Progenitor cell of endocrine pancreas (in vitro differentiated cells): ENCODE measurements around the gene NPB. TPM values are rescaled to one million over a fixed set of nuclear protein-coding genes. Genes with fewer than 3 reads are reported as not detected.
A peak's percentile ranks its signal among the peaks of the same experiment; 100 is the strongest.

Experiments
- DNase-seq: peaks from one replicate; pipeline ENCODE4 v3.0.0; 2021; ENCODE audit warnings: low spot score; ENCODE audit not compliant: unreplicated experiment
- H3K27ac Mint-ChIP-seq: 2 replicates; pipeline ENCODE4 v1.8.0; 2021; ENCODE audit warnings: mild to moderate bottlenecking, moderate library complexity, mixed read lengths
- H3K27me3 Mint-ChIP-seq: 2 replicates; pipeline ENCODE4 v1.8.0; 2021; ENCODE audit warnings: mixed read lengths
- H3K36me3 Mint-ChIP-seq: 2 replicates; pipeline ENCODE4 v1.8.0; 2022; ENCODE audit warnings: mixed read lengths; ENCODE audit not compliant: insufficient read depth
- H3K4me1 Mint-ChIP-seq: 2 replicates; pipeline ENCODE4 v1.8.0; 2021; ENCODE audit warnings: low read depth, mixed read lengths
- H3K4me3 Mint-ChIP-seq: 2 replicates; pipeline ENCODE4 v1.8.0; 2021; ENCODE audit warnings: low read depth, mild to moderate bottlenecking, moderate library complexity, mixed read lengths
- H3K9me3 Mint-ChIP-seq: 2 replicates; pipeline ENCODE4 v1.8.0; 2021; ENCODE audit warnings: low read depth, mixed read lengths
- CTCF ChIP-seq: fragments of 200-600 bp; sonication (generic); IDR thresholded peaks from one replicate; pipeline ENCODE4 v1.5.0; 2021; ENCODE audit warnings: antibody characterized with exemption, mild to moderate bottlenecking; ENCODE audit not compliant: unreplicated experiment
- total RNA-seq: library from RNA; stranded (reverse); gene quantifications from 2 replicates; pipeline ENCODE4 v1.2.1, GENCODE V29; 2021

NPB gene
- total RNA-seq, 1 donor from 2014 or later: 1.7 TPM

- H3K4me1 Mint-ChIP-seq: peaks cover 27% of the 10 kb centered on the region
- no peaks in the 10 kb centered on the region for H3K27me3 Mint-ChIP-seq
- peak within 1 kb of the TSS; percentile 91 for H3K4me3 Mint-ChIP-seq
- DNase-seq: no peak
- H3K27ac Mint-ChIP-seq: peak within 1 kb of the TSS; percentile 98
- no peaks in the 10 kb centered on the region for H3K9me3 Mint-ChIP-seq
- peaks cover 7% of the 10 kb centered on the region for H3K36me3 Mint-ChIP-seq
- TF ChIP-seq CTCF: no peak
Observed at GRCh38 chr17:81859906-81860755, 41.9 kb upstream of the NPB start, which contains the start of gene P4HB. Gene P4HB (minus strand): TSS chr17:81860535. CDS start chr17:81860471, 64 bp downstream.

DNA sequence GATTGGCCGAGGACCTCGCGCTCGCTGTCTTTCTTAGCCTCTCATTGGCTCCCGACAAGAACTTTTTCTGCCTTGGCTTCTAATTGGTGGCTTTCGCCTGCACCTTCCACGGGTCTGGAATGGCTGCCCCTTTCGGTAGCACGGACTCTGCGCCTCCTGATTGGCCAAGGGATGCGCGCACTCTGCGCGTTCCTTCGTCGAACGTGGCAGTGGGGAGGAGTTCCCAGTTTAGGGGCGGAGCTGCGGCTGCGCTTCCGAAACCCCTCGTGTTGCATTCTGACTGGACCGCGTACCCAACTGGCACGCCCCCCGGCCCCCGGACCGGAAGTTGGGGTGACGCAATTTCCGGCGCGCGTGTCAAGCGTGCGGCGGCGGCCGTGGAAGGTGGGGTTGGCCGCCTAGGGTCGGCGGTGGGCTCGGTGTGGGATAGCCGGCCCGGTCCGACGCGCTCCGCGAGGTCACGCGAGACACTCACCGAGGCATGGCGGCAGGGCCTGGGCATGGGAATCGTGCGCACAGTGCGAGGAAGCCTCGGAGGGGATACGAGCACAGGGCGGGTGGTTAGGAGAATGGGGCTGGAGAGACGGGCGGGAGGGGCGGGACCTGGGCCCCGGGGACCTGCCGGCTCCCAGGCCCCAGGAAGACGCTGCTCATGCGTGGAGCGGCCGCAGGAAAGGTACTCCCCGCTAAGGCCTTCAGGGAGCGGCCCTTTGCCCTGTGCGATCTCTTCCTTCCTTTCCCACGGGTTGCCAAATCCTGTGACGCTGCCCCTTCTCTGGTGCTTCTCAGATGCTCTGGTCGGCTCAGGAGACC, 41.1 kb upstream of the NPB start:
- no peak for TF ChIP-seq CTCF
- peak; percentile 98 for DNase-seq
- Mint-ChIP-seq H3K4me1 (peaks cover 27% of the 10 kb centered on the region), H3K4me3 (peak overlapping the region; percentile 91), H3K27me3 (no peaks in the 10 kb centered on the region), H3K27ac (peak overlapping the region; percentile 98), H3K9me3 (no peaks in the 10 kb centered on the region), H3K36me3 (peaks cover 5% of the 10 kb centered on the region)

GRCh38 chr17:81863123-81863675, 38.8 kb upstream of the NPB start:
- Mint-ChIP-seq H3K9me3 (no peaks in the 10 kb centered on the region), H3K4me3 (peak overlapping the region; percentile 62), H3K27me3 (no peaks in the 10 kb centered on the region), H3K4me1 (peaks cover 20% of the 10 kb centered on the region), H3K27ac (peak overlapping the region; percentile 82), H3K36me3 (peaks cover 3% of the 10 kb centered on the region)
- no peak for TF ChIP-seq CTCF
- DNase-seq: no peak

GRCh38 chr17:81863833-81864768, 37.9 kb upstream of the NPB start:
- Mint-ChIP-seq H3K27ac (no peak overlapping the region), H3K4me3 (no peak overlapping the region)

More at GRCh38 chr17:81863833-81864768, 37.9 kb upstream of the NPB start:
- TF ChIP-seq CTCF: peak; percentile 8
- Mint-ChIP-seq H3K4me1 (peaks cover 18% of the 10 kb centered on the region), H3K36me3 (peaks cover 5% of the 10 kb centered on the region), H3K9me3 (no peaks in the 10 kb centered on the region), H3K27me3 (no peaks in the 10 kb centered on the region)
- no peak for DNase-seq
